Astrocyte of the spinal cord (primary cell): Measurements from ENCODE around the gene UCHL5.
"Not testable (repeated sequence)": the region's sequence is repeated elsewhere in the genome, so short reads cannot be mapped to it uniquely, and the experiment has no call there.

Source experiments
- DNase-seq: peaks from one replicate; pipeline ENCODE4 v3.0.0; 2011; ENCODE audit warnings: low read depth, low spot score
- H3K4me3 ChIP-seq: 2 replicates; pipeline ENCODE4 v1.5.1; 2011; ENCODE audit warnings: low read depth, mild to moderate bottlenecking, low read length, moderate library complexity
- CTCF ChIP-seq: IDR thresholded peaks from 2 replicates; pipeline ENCODE4 v1.5.1; 2012; ENCODE audit warnings: low read depth, mild to moderate bottlenecking, low read length, inconsistent platforms
- in situ Hi-C: cut with HindIII; loops from 2 replicates; pipeline ENCODE4 v1.10.0; 2017; ENCODE audit warnings: low sequenced_read_pairs

The UCHL5 gene

GRCh38 chr1:192998536-192998935 lies 60.6 kb downstream of the UCHL5 start:
- in situ Hi-C loops, result no loop called here
- peak; percentile 24 for TF ChIP-seq CTCF
- DNase-seq, result no peak
- no peak overlapping the region for H3K4me3 ChIP-seq

- DNase-seq, result no peak
- H3K4me3 ChIP-seq, result no peak overlapping the region
- no peak for TF ChIP-seq CTCF
- in situ Hi-C loops, result no loop called here
These were observed 65.0 kb downstream of the UCHL5 start for GRCh38 chr1:192994141-192994540.

GRCh38 chr1:192993426-192994085 lies 65.6 kb downstream of the UCHL5 start:
- peak; percentile 27 for DNase-seq
- in situ Hi-C loops, result no loop called here

GRCh38 chr1:192986748-192987334 lies 72.3 kb downstream of the UCHL5 start:
- in situ Hi-C loops, DNase-seq, H3K4me3 ChIP-seq: not testable (repeated sequence)

More at GRCh38 chr1:192993426-192994085, 65.6 kb downstream of the UCHL5 start:
- H3K4me3 ChIP-seq, result no peak overlapping the region
- no peak for TF ChIP-seq CTCF

- no peak for TF ChIP-seq CTCF
- H3K4me3 ChIP-seq, result no peak overlapping the region
- in situ Hi-C loops, result no loop called here
- DNase-seq, result no peak
These were observed 72.9 kb downstream of the UCHL5 start for GRCh38 chr1:192986110-192986747.

GRCh38 chr1:192984080-192984479 lies 75.1 kb downstream of the UCHL5 start:
- H3K4me3 ChIP-seq, result no peak overlapping the region
- no peak for TF ChIP-seq CTCF
- in situ Hi-C loops, result no loop called here
- DNase-seq, result no peak

- TF ChIP-seq CTCF, result no peak
- no peak for DNase-seq
- no peak overlapping the region for H3K4me3 ChIP-seq
- in situ Hi-C loops, result no loop called here
These were observed 75.7 kb downstream of the UCHL5 start for GRCh38 chr1:192983349-192983980.
